ENCODE data around the gene SRC. TPM values are rescaled to one million over a fixed set of nuclear protein-coding genes. Genes with fewer than 3 reads are reported as not detected.

SRC gene
- total RNA-seq, 2 donors from 2014 or later: 5.4 to 8.3 TPM

DNA sequence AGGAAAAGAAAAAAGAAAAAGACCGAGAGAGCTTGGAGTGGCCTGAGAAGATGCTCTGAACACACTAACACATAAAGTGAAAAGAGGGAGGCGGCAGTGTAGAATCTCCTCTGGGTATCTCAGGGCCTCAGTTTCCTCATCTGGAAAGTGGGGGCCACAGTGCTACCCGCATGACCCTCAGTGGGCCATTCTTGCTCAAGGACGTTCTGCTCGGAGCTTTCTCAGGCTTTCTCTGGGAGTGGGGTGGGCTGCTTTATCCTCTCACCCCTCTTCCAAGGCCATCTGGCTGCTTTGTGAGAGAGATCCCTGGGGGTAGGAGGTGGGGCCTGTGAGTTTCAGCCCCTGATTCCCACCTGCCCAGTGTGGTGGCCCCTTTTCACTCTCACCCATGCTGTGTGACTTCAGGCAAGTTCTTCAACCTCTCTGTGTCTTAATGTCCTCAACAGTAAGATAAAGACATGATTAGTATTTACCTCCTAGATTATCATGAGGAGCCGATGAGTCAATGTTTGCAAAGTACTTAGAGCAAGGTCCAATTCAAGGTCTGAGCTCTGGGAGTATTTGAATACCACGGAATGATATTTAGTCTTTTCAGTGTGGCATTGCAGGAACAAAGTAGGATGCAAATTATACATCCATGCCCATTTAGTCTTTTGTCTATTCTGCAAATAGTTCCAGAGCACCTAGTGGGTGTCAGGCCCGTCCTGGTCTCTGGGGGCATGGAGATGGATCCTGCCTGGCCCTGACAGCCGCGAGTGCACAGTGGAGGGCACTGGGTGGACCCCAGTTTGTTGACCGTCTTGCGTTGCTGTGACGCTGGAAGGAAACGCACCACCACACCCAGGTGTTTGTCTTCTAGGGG lies 34.3 kb downstream of the SRC start:
- DNase-seq (ENCODE audit: low spot score in 2 of 2) (peak in 1 of 2 donors; percentile 23), ATAC-seq (no peak)
- Mint-ChIP-seq H3K36me3 (no peaks in the 10 kb centered on the region), H3K27ac (no peak overlapping the region), H3K9me3 (no peaks in the 10 kb centered on the region)

DNA sequence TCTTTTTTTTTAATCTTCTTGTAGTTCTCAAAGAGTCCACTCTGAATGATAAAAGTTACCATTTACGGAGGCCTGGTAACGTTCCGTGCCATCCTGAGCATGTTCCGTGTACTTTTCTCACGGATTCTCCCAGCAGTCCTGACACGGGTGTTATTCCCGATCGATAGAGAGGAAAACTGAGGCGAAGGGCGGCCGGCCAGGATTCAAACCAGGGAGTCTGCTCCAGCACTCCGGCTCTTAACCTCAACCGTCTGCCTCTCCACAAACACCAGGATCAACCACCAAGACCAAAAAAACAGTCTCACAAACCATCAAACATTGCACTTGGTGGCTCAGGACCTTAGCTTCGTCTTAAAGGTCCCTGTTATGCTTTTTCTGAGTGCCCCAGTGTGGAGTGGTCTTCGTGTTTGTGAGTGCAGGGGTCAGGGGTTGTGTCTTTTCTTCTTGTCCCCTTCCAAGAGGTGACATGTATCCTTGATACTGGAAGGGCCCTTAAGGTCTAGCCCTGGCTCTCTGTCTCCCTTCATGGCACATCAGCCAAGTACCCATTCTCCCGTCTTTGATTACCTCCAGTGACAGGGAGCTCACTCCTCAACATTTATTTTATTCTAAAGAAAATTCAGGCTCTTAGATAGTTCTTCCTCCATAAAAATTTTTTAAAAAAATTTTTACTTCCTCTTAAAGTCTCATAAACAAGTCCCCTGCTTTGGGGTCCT lies 35.1 kb downstream of the SRC start:
- Mint-ChIP-seq H3K9me3 (no peaks in the 10 kb centered on the region), H3K27ac (no peak overlapping the region), H3K36me3 (no peaks in the 10 kb centered on the region)
- ATAC-seq (no peak), DNase-seq (ENCODE audit: low spot score in 2 of 2) (peak in 1 of 2 donors; percentile 31)

DNA sequence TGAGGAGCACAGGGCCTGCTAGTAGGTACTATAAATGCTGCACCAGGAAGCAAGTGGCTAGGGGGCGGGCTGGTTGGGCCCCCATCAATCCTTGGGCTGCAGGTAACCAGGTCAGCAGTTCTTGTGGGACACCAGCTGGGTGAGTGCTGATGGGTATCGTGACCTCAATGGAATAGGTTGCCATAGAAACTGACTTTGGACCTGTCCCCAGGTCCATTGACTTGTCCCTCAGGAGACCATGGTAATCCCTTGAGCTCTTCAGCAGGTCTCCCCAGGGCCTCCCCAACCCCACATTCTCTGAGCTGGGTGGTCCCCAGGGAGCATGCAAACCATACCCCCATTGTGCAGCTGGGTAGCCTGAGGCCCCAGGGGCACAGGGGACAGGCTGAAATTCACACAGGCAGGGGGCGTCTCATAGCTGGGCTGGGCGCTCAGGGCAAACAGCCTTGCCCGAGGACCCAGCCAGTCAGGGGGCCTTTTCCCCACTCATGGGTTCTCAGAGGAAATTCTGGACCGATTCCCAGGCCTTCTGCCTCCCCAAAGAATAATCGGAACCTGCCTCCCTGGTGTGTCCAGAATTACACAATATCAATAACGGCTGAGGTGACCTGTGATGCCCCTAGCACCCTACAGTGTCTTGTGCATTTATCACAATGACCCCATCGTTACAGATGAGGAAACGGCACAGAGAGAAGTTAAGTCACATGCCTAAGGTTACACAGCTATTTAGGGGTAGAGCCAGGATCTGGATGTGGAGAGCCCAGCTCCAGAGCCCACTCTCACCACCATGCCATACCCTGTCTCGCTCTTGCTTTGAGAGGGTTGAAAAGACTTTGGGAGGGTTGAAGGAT lies 35.9 kb downstream of the SRC start:
- Mint-ChIP-seq H3K27ac (no peak overlapping the region), H3K9me3 (no peaks in the 10 kb centered on the region), H3K36me3 (no peaks in the 10 kb centered on the region)
- ATAC-seq (no peak), DNase-seq (ENCODE audit: low spot score in 2 of 2) (peak in 1 of 2 donors; percentile 38)

DNA sequence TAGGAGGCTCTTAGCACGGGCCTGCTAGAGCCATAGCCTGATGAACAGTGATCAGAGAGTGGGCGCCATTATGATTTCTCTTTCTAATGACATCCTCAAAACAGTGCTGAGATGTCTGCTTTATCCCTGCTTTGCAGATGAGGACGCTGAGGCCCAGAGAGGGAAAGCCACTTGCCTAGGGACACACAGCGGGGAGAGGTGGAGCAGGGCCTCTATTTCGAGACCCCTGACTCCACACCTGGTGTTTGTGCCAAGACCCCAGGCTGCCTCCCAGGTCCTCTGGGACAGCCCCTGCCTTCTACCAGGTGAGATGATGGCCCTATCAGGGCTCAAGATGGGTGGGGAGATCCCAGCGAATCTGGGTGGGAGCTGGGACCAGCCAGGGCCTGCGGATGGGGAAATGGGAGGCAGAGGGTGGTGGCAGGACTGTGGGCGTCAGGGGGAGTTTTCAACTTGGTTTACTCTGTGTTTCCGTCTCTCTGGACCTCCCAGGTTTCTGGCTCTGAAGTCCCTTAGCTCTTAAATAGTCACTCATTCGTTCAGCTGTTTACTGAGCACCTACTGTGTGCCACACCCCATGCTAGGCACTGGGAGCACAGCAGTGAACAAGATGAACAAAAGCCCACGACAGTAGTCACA lies 36.7 kb downstream of the SRC start:
- peak in 1 of 2 donors; percentile 39 for DNase-seq (ENCODE audit: low spot score in 2 of 2)
- Mint-ChIP-seq H3K9me3 (no peaks in the 10 kb centered on the region), H3K36me3 (no peaks in the 10 kb centered on the region), H3K27ac (peak overlapping the region in 1 of 2 donors; percentile 37)
- no peak for ATAC-seq

DNA sequence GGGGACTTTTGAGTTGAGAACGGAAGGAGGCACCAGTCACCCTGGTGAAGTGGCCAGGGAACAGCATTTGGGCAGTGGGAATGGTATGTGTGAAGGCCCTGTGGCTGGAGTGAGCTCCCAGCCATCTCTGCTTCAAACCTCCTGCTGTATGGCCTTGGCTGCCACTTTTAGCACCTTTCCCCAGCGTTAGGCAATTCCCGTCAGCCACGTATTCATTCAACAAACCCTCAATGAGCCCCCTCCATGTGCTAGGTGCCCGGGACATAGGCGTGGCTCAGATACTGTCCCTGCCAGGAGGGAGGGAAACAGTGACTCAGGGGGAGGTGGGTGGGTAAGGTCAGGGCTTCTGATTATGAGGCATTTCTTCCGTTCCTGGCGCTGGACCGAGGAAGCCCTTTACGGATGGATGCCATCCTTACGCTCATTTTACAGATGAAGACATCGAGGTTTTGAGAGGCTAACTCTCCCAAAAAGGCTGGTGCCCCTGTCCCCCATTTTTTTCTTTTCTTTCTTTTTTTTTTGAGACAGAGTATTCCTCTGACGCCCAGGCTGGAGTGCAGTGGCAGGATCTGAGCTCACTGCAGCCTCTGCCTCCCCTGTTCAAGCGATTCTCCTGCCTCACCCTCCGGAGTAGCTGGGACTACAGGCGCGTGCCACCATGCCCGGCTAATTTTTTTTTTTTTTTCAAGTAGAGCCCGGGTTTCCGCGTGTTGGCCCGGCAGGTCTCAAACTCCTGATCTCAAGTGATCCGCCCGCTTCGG lies 37.5 kb downstream of the SRC start:
- peak overlapping the region in 1 of 2 donors; percentile 37 for H3K27ac Mint-ChIP-seq
- H3K36me3 Mint-ChIP-seq: no peaks in the 10 kb centered on the region
- H3K9me3 Mint-ChIP-seq: no peaks in the 10 kb centered on the region
- DNase-seq (ENCODE audit: low spot score in 2 of 2) (peak in 1 of 2 donors; percentile 48), ATAC-seq (peak in 1 of 2 donors; percentile 15)

DNA sequence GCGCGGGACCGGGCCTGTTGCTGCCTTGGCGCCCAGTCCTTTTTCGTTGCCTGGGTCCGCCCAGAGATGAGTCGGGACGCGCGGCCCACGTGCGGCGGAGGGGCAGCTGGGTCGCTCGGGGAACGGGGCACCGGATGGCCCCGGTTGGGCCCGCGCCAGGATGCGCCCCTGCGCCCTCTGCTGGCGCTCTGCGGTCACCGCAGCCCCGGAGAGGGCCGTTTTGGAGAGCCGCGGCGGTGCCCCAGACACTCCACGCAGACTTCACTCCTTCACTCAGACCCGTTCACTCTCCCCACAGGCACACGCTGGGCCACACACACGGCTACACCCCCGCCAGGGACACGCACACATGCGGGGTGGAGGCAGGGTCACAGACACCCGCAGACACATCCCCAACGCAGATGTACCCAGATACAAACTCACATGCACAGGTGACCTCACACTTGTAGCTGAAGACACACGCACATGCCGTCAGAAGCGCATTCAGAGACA lies 38.8 kb downstream of the SRC start:
- ATAC-seq (peak; percentile 91 to 93), DNase-seq (ENCODE audit: low spot score in 2 of 2) (peak; percentile 79 to 93)
- peak overlapping the region in 1 of 2 donors; percentile 2 for H3K27ac Mint-ChIP-seq

DNA sequence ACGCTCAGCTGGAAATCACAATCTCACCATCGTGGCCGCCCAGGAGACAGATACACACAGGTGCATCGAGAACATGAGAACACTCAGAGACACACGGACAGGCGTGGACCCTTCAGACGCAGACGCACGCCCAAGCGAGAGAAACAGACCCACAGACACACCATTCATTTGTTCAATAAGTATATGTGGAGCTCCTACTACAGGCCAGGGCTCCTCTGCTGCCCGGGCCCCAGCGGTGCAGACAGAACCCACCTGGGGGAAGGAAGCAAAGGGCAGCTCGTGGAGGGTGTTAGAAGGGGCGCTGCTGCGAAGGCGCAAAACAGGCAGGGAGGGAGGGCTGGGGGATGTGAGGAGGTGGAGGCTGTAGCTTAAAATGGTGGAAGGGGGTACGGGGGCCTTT lies 39.2 kb downstream of the SRC start:
- no peaks in the 10 kb centered on the region for H3K36me3 Mint-ChIP-seq
- H3K9me3 Mint-ChIP-seq: no peaks in the 10 kb centered on the region
- ATAC-seq (no peak), DNase-seq (ENCODE audit: low spot score in 2 of 2) (peak in 1 of 2 donors; percentile 42)
- peak overlapping the region in 1 of 2 donors; percentile 2 for H3K27ac Mint-ChIP-seq

More for the DNA sequence above, 38.8 kb downstream of the SRC start:
- Mint-ChIP-seq H3K36me3 (no peaks in the 10 kb centered on the region), H3K9me3 (no peaks in the 10 kb centered on the region)

DNA sequence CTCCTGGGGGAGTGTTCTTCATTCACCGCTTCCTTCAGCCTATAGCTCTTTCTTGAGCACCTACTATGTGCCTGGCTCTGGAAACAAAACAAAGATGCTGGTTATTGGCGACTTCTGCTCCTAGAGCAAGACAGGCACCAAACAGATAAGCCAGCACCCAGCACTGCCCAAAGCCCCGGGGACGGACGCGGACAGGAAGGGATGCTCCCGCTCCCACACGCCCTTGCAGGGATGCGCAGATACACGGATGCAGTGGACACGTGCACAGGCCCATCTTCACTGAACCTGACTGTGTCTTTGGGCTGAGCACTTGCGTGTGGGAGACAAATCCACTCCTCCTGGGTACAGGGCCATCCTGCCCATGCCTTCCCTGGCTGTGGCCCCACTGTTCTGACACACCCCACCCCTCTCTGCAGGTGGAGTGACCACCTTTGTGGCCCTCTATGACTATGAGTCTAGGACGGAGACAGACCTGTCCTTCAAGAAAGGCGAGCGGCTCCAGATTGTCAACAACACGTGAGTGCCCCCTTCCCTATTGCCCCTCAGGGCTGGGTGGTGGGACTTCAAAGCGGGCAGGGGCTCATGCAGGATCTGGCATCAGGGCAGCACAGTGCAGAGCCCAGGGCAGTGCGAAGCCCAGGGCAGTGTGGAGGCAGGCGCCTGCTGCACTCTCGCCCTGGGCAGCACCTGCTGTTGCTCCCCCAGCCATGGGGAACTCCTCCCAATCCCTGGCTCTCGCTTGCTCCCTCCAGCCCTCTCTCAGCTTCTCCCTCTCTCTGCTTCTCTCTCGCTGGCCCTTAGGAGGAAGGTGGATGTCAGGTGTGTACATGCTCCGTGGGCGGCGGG lies 39.9 kb downstream of the SRC start:
- DNase-seq (ENCODE audit: low spot score in 2 of 2) (peak in 1 of 2 donors; percentile 53), ATAC-seq (no peak)
- Mint-ChIP-seq H3K9me3 (no peaks in the 10 kb centered on the region), H3K36me3 (no peaks in the 10 kb centered on the region), H3K27ac (no peak overlapping the region)

DNA sequence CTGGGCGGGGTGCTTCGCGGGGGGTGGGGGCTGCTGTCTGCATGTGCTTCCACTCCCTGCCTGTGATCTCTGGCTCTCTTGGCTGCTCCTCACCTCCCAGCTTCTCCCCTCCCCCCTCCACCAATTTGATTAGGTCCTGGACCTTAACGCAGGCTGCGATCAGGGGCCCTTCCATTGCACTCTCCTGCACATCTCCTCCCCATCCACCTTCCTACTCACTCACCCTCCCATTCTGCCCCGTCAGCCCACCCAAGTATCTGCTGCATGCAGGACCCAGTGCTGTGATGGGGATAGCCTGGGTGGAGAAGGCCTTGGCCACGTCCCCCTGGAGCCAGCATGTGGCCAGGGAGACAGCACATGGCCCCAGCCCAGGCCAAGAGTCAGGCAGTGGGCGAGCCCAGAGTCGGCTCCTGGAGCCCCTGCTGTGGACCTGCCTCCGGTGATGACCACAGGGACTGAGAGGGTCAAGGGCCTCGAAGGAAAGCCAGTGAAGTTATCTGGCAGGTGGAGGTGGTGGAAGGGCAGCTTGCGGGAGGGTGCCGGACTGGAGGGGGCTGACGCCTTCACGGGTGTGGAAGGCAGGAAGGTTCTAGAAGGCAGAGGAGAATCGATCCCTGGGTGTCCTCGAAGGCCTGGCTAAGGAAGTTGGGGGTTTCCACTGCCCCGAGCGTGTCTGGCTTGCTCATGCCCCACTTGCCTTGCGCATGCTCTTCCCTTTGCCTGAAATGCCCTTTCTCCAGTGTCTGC lies 40.7 kb downstream of the SRC start:
- ATAC-seq (no peak), DNase-seq (ENCODE audit: low spot score in 2 of 2) (peak in 1 of 2 donors; percentile 52)
- H3K36me3 Mint-ChIP-seq: no peaks in the 10 kb centered on the region
- no peak overlapping the region for H3K27ac Mint-ChIP-seq
- H3K9me3 Mint-ChIP-seq: no peaks in the 10 kb centered on the region

DNA sequence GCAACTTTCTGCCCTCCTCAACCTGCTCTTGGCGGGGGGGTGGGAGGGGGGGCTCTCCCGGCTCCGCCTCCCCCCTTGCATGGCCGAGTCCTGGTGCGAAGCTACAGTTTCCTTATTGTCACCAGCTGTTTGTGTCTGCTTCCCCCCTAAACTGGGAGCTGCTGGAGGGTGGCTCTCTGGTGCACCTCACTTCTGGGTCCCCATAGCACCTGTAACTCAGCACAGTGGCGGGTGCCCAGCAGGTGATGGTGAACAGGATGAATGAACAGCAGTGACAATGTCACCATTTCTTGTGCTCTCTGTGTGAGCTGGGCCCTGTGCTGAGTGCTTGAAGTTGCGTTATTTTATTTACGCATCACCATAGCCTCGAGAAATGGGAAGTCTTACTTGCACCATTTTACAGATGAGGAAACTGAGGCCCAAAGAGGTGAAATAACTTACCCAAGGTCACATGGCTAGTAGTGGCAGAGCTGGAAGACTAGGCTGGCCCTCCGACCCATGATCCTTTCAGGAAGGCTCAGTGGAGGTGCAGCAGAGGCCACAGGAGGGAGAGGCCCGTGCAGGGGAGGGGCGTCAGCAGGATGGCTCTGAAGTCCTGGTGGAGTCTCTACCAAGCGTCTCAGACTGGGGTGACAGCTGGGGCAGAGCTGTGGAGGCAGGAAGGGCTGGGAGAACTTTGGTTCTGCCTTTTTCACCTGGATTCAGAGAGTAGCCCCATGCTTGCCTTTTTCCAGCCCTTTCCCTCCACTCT lies 41.8 kb downstream of the SRC start:
- DNase-seq (ENCODE audit: low spot score in 2 of 2): peak in 1 of 2 donors; percentile 7
- Mint-ChIP-seq H3K36me3 (no peaks in the 10 kb centered on the region), H3K27ac (no peak overlapping the region), H3K9me3 (no peaks in the 10 kb centered on the region)
- ATAC-seq: no peak

DNA sequence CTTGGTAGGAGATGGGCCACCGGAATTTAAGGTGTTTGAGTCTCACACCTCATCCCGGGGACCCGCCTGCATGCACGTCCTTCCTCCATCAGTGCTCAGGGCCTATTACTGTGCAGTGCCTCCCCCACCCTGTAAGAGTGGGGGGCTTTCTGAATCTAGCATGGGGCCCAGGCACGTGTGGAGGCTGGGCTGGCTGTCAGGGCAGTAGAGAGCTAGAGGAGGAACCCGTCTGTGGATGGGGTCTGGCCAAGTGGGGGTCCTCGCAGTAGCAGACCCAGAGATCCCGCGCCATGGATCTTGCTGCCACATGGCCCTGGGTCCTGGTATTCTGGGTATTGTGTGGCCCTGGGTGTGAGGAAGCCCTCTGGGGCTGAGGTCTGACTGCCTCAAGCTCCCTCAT lies 42.9 kb downstream of the SRC start:
- H3K27ac Mint-ChIP-seq: no peak overlapping the region
- H3K36me3 Mint-ChIP-seq: no peaks in the 10 kb centered on the region
- ATAC-seq (no peak), DNase-seq (ENCODE audit: low spot score in 2 of 2) (peak in 1 of 2 donors; percentile 39)
- H3K9me3 Mint-ChIP-seq: no peaks in the 10 kb centered on the region

DNA sequence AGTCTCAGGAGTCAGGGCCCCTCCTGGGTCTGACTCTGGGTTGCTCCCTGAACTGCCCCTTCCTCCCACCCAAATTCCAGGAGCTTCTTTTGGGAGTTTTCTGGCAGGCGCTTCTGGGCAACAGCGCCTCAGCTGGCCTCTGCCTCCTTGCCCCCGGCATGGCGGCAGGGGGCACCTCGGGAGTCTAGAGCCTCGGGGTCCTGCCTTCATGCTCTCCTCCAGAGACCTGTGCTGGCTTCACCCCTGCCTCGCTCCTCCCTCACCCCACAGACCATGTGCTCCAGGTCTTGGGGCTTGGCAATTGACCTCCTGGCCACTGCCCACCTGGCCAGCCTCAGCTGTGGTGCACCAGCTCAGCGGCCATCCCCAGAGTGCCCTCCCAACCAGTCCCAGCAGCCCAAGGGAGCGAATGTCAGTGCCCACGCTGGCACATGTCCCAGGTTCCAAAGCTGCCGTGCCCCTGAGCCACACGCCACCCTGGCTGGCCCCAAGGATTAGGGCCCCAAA lies 43.4 kb downstream of the SRC start:
- peak in 1 of 2 donors; percentile 53 for DNase-seq (ENCODE audit: low spot score in 2 of 2)
- H3K27ac Mint-ChIP-seq: no peak overlapping the region
- no peak for ATAC-seq
- no peaks in the 10 kb centered on the region for H3K9me3 Mint-ChIP-seq
- no peaks in the 10 kb centered on the region for H3K36me3 Mint-ChIP-seq

DNA sequence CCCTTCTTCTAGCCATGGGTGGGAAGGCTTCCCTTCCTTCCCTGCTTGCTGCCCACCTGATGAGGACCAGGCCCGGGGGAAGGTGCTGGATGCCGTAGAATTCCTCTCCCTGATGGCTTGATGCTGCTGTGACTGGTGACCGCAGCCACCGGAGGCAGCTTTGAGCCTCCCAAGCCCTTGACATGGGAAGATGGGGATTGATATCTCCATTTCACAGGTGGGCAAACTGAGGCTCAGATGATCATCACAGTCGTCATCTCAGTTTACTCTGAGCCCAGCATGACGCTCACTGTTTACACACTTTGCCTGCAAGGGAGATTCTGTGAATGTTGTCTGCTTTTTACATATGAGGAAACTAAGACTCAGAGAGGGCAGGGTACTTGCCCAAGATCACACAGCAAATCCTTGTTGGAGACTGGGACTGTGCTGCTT lies 43.9 kb downstream of the SRC start:
- no peak for ATAC-seq
- DNase-seq (ENCODE audit: low spot score in 2 of 2): peak in 1 of 2 donors; percentile 16

More for the DNA sequence above, 43.9 kb downstream of the SRC start:
- H3K9me3 Mint-ChIP-seq: no peaks in the 10 kb centered on the region
- no peaks in the 10 kb centered on the region for H3K36me3 Mint-ChIP-seq
- H3K27ac Mint-ChIP-seq: no peak overlapping the region
